ENCODE results near the gene GMPR2. TPM values are rescaled to one million over a fixed set of nuclear protein-coding genes. Genes with fewer than 3 reads are reported as not detected.

The GMPR2 gene
- total and polyA plus RNA-seq, 2 experiments from 2014 or later: 69.6 to 83.4 TPM

GRCh38 chr14:24284501-24285035 lies 51.8 kb downstream of the GMPR2 start:
- no peak overlapping the region for H3K4me3 ChIP-seq
- DNase-seq (ENCODE audit: low spot score): no peak

GRCh38 chr14:24285351-24285750 lies 52.6 kb downstream of the GMPR2 start:
- H3K4me3 ChIP-seq: no peak overlapping the region
- 75% methylated on average over 4 of the region's 4 CpGs for WGBS (ENCODE audit: low lambda C conversion rate, missing lambda C conversion rate)
- no peak overlapping the region for H3K27ac ChIP-seq
- no peak overlapping the region for H2AFZ ChIP-seq
- H4K20me1 ChIP-seq (ENCODE audit: insufficient read depth, poor library complexity, severe bottlenecking): no peaks in the 10 kb centered on the region
- H3K9me2 ChIP-seq (replicated peaks; ENCODE audit: insufficient read depth): no peaks in the 10 kb centered on the region
- H3K27me3 ChIP-seq: no peaks in the 10 kb centered on the region
- H3K4me1 ChIP-seq (ENCODE audit: insufficient read depth): no peaks in the 10 kb centered on the region
- no peak overlapping the region for H3K4me2 ChIP-seq
- no peaks in the 10 kb centered on the region for H3K36me3 ChIP-seq (replicated peaks; ENCODE audit: insufficient read depth, low read depth)
- no peaks in the 10 kb centered on the region for H3K79me2 ChIP-seq
- TF ChIP-seq EZH2phosphoT487 (IDR thresholded peaks at IDR 0.05; ENCODE audit: low read depth, severe bottlenecking, unreplicated experiment) (no peak), EZH2 (IDR thresholded peaks at IDR 0.05; ENCODE audit: borderline replicate concordance) (no peak), CTCF (IDR thresholded peaks at IDR 0.05; ENCODE audit: poor library complexity) (no peak)
- H3K9me3 ChIP-seq (ENCODE audit: low read depth): no peaks in the 10 kb centered on the region
- DNase-seq (ENCODE audit: low spot score): no peak

More at GRCh38 chr14:24284501-24285035, 51.8 kb downstream of the GMPR2 start:
- H3K9me2 ChIP-seq (replicated peaks; ENCODE audit: insufficient read depth): no peaks in the 10 kb centered on the region
- 93% methylated on average over 11 of the region's 11 CpGs for WGBS (ENCODE audit: low lambda C conversion rate, missing lambda C conversion rate)
- no peak overlapping the region for H3K4me2 ChIP-seq
- H4K20me1 ChIP-seq (ENCODE audit: insufficient read depth, poor library complexity, severe bottlenecking): no peaks in the 10 kb centered on the region
- TF ChIP-seq EZH2phosphoT487 (IDR thresholded peaks at IDR 0.05; ENCODE audit: low read depth, severe bottlenecking, unreplicated experiment): no peak
- no peak for TF ChIP-seq CTCF (IDR thresholded peaks at IDR 0.05; ENCODE audit: poor library complexity)
- no peak for TF ChIP-seq EZH2 (IDR thresholded peaks at IDR 0.05; ENCODE audit: borderline replicate concordance)
- H3K27ac ChIP-seq: no peak overlapping the region
- H3K27me3 ChIP-seq: no peaks in the 10 kb centered on the region
- H3K4me1 ChIP-seq (ENCODE audit: insufficient read depth): no peaks in the 10 kb centered on the region
- no peaks in the 10 kb centered on the region for H3K9me3 ChIP-seq (ENCODE audit: low read depth)
- H2AFZ ChIP-seq: no peak overlapping the region
- H3K36me3 ChIP-seq (replicated peaks; ENCODE audit: insufficient read depth, low read depth): no peaks in the 10 kb centered on the region
- no peaks in the 10 kb centered on the region for H3K79me2 ChIP-seq

DNA sequence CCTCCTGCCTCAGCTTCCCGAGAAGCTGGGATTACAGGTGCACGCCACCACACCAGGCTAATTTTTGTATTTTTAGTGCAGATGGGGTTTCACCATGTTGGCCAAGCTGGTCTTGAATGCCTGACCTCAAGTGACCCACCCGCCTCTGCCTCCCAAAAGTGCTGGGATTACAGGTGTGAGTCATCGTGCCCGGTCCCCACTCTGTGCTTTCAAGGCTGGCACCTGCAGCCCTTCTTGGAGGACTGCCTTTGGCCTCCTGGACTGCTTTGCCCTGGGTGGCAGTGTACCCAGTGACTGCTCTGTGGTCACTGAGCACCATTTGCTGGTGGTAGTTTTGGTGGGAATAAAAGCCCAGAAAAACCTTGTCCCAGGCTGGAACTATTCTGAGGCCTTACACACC lies 54.3 kb downstream of the GMPR2 start:
- 95% methylated on average over 5 of the region's 5 CpGs for WGBS (ENCODE audit: low lambda C conversion rate, missing lambda C conversion rate)
- Histone ChIP-seq H3K27me3 (no peaks in the 10 kb centered on the region), H3K4me2 (no peak overlapping the region), H3K9me3 (ENCODE audit: low read depth) (no peaks in the 10 kb centered on the region), H3K79me2 (no peaks in the 10 kb centered on the region), H2AFZ (no peak overlapping the region), H3K27ac (no peak overlapping the region), H3K36me3 (replicated peaks; ENCODE audit: insufficient read depth, low read depth) (no peaks in the 10 kb centered on the region), H3K4me3 (no peak overlapping the region), H3K4me1 (ENCODE audit: insufficient read depth) (no peaks in the 10 kb centered on the region), H4K20me1 (ENCODE audit: insufficient read depth, poor library complexity, severe bottlenecking) (no peaks in the 10 kb centered on the region), H3K9me2 (replicated peaks; ENCODE audit: insufficient read depth) (no peaks in the 10 kb centered on the region)
- DNase-seq (ENCODE audit: low spot score): no peak
- TF ChIP-seq CTCF (IDR thresholded peaks at IDR 0.05; ENCODE audit: poor library complexity): no peak
- TF ChIP-seq EZH2phosphoT487 (IDR thresholded peaks at IDR 0.05; ENCODE audit: low read depth, severe bottlenecking, unreplicated experiment): no peak
- TF ChIP-seq EZH2 (IDR thresholded peaks at IDR 0.05; ENCODE audit: borderline replicate concordance): no peak

Small RNA genes lying within 50 kb of the gene (small RNA-seq; reads per million reads assigned to genes)
- not detected for gene AL136295.4
- gene CHMP4A: not detected
- gene MDP1: not detected

Other genes starting within 250 kb of the GMPR2 start
Only the 30 nearest of the 34 such genes appear.
- gene CARMIL3, start 180.9 kb upstream of the GMPR2 start, total RNA-seq: 0.37 and 0.40 TPM in 2 replicates
- gene CARMIL3, start 180.9 kb upstream of the GMPR2 start, polyA plus RNA-seq: 0.46 TPM in 1 of 2 replicates, not detected in the other
- not detected in 2 replicates for gene CPNE6, start 161.4 kb upstream of the GMPR2 start, total RNA-seq
- not detected in 2 replicates for gene CPNE6, start 161.4 kb upstream of the GMPR2 start, polyA plus RNA-seq
- gene PCK2, start 138.6 kb upstream of the GMPR2 start, total RNA-seq: 68.7 and 76.5 TPM in 2 replicates
- 75.0 and 88.8 TPM in 2 replicates for gene PCK2, start 138.6 kb upstream of the GMPR2 start, polyA plus RNA-seq
- 78.9 and 85.4 TPM in 2 replicates for gene DCAF11, start 118.2 kb upstream of the GMPR2 start, total RNA-seq
- gene DCAF11, start 118.2 kb upstream of the GMPR2 start, polyA plus RNA-seq: 50.3 and 55.6 TPM in 2 replicates
- gene NRL, start 118.0 kb upstream of the GMPR2 start, total RNA-seq: 1.2 and 4.8 TPM in 2 replicates
- gene NRL, start 118.0 kb upstream of the GMPR2 start, polyA plus RNA-seq: 2.4 and 3.3 TPM in 2 replicates
- gene FITM1, start 102.3 kb upstream of the GMPR2 start, total RNA-seq: 0.24 and 1.0 TPM in 2 replicates
- gene FITM1, start 102.3 kb upstream of the GMPR2 start, polyA plus RNA-seq: 0.62 and 2.2 TPM in 2 replicates
- 123 and 134 TPM in 2 replicates for gene PSME1, start 96.7 kb upstream of the GMPR2 start, total RNA-seq
- gene PSME1, start 96.7 kb upstream of the GMPR2 start, polyA plus RNA-seq: 202 and 238 TPM in 2 replicates
- gene EMC9, start 91.3 kb upstream of the GMPR2 start, total RNA-seq: 13.8 TPM in 2 replicates
- 32.2 and 34.1 TPM in 2 replicates for gene EMC9, start 91.3 kb upstream of the GMPR2 start, polyA plus RNA-seq
- 62.7 and 75.5 TPM in 2 replicates for gene PSME2, start 86.3 kb upstream of the GMPR2 start, total RNA-seq
- 178 and 189 TPM in 2 replicates for gene PSME2, start 86.3 kb upstream of the GMPR2 start, polyA plus RNA-seq
- 27.8 and 35.0 TPM in 2 replicates for gene RNF31, start 85.4 kb upstream of the GMPR2 start, total RNA-seq
- 27.3 and 29.7 TPM in 2 replicates for gene RNF31, start 85.4 kb upstream of the GMPR2 start, polyA plus RNA-seq
- gene IRF9, start 71.7 kb upstream of the GMPR2 start, total RNA-seq: 33.7 and 42.7 TPM in 2 replicates
- gene IRF9, start 71.7 kb upstream of the GMPR2 start, polyA plus RNA-seq: 66.9 and 79.5 TPM in 2 replicates
- gene REC8, start 60.8 kb upstream of the GMPR2 start, total RNA-seq: 28.5 and 44.8 TPM in 2 replicates
- 170 and 193 TPM in 2 replicates for gene REC8, start 60.8 kb upstream of the GMPR2 start, polyA plus RNA-seq
- 18.7 and 19.5 TPM in 2 replicates for gene IPO4, start 44.1 kb upstream of the GMPR2 start, total RNA-seq
- gene IPO4, start 44.1 kb upstream of the GMPR2 start, polyA plus RNA-seq: 19.0 and 26.4 TPM in 2 replicates
- gene TM9SF1, start 37.5 kb upstream of the GMPR2 start, total RNA-seq: 68.1 and 75.4 TPM in 2 replicates
- gene TM9SF1, start 37.5 kb upstream of the GMPR2 start, polyA plus RNA-seq: 84.0 and 86.1 TPM in 2 replicates
- 0.84 TPM in 1 of 2 replicates, not detected in the other for gene TSSK4, start 27.2 kb upstream of the GMPR2 start, total RNA-seq
- gene TSSK4, start 27.2 kb upstream of the GMPR2 start, polyA plus RNA-seq: 0.74 and 1.4 TPM in 2 replicates
- 25.6 and 40.8 TPM in 2 replicates for gene CHMP4A, start 19.4 kb upstream of the GMPR2 start, total RNA-seq
- gene CHMP4A, start 19.4 kb upstream of the GMPR2 start, polyA plus RNA-seq: 73.6 and 106 TPM in 2 replicates
- gene MDP1, start 16.9 kb upstream of the GMPR2 start, total RNA-seq: 8.0 and 12.2 TPM in 2 replicates
- 16.1 and 20.9 TPM in 2 replicates for gene MDP1, start 16.9 kb upstream of the GMPR2 start, polyA plus RNA-seq
- gene NEDD8, start 562 bp upstream of the GMPR2 start, total RNA-seq: 158 and 162 TPM in 2 replicates
- 326 TPM in 2 replicates for gene NEDD8, start 562 bp upstream of the GMPR2 start, polyA plus RNA-seq
- 34.0 and 36.5 TPM in 2 replicates for gene TINF2, start 9.7 kb downstream of the GMPR2 start, total RNA-seq
- 39.6 and 42.5 TPM in 2 replicates for gene TINF2, start 9.7 kb downstream of the GMPR2 start, polyA plus RNA-seq
- 0.33 and 0.56 TPM in 2 replicates for gene TGM1, start 30.2 kb downstream of the GMPR2 start, total RNA-seq
- 1.5 and 1.9 TPM in 2 replicates for gene TGM1, start 30.2 kb downstream of the GMPR2 start, polyA plus RNA-seq
- 13.0 and 18.2 TPM in 2 replicates for gene RABGGTA, start 38.7 kb downstream of the GMPR2 start, total RNA-seq
- 36.0 and 52.1 TPM in 2 replicates for gene RABGGTA, start 38.7 kb downstream of the GMPR2 start, polyA plus RNA-seq
- gene DHRS1, start 66.9 kb downstream of the GMPR2 start, total RNA-seq: 23.0 and 29.9 TPM in 2 replicates
- gene DHRS1, start 66.9 kb downstream of the GMPR2 start, polyA plus RNA-seq: 39.5 and 55.9 TPM in 2 replicates
- gene NOP9, start 66.9 kb downstream of the GMPR2 start, total RNA-seq: 12.5 and 13.2 TPM in 2 replicates
- 2.4 and 3.7 TPM in 2 replicates for gene NOP9, start 66.9 kb downstream of the GMPR2 start, polyA plus RNA-seq
- gene CIDEB, start 75.0 kb downstream of the GMPR2 start, total RNA-seq: 43.0 and 56.9 TPM in 2 replicates
- gene CIDEB, start 75.0 kb downstream of the GMPR2 start, polyA plus RNA-seq: 46.3 and 59.9 TPM in 2 replicates
- gene LTB4R2, start 77.2 kb downstream of the GMPR2 start, total RNA-seq: 3.3 and 3.6 TPM in 2 replicates
- 0.56 and 0.92 TPM in 2 replicates for gene LTB4R2, start 77.2 kb downstream of the GMPR2 start, polyA plus RNA-seq
- gene LTB4R, start 78.6 kb downstream of the GMPR2 start, total RNA-seq: 4.2 and 5.1 TPM in 2 replicates
- 3.6 and 6.2 TPM in 2 replicates for gene LTB4R, start 78.6 kb downstream of the GMPR2 start, polyA plus RNA-seq
- gene ADCY4, start 102.1 kb downstream of the GMPR2 start, total RNA-seq: 0.63 and 1.4 TPM in 2 replicates
- 1.3 and 4.1 TPM in 2 replicates for gene ADCY4, start 102.1 kb downstream of the GMPR2 start, polyA plus RNA-seq
- gene RIPK3, start 107.1 kb downstream of the GMPR2 start, total RNA-seq: 4.8 and 9.1 TPM in 2 replicates
- 7.0 and 7.4 TPM in 2 replicates for gene RIPK3, start 107.1 kb downstream of the GMPR2 start, polyA plus RNA-seq
- gene NFATC4, start 135.3 kb downstream of the GMPR2 start, total RNA-seq: 37.8 and 45.0 TPM in 2 replicates
- 68.8 and 84.5 TPM in 2 replicates for gene NFATC4, start 135.3 kb downstream of the GMPR2 start, polyA plus RNA-seq
- gene NYNRIN, start 166.1 kb downstream of the GMPR2 start, total RNA-seq: 41.7 and 56.5 TPM in 2 replicates
- 34.4 and 34.5 TPM in 2 replicates for gene NYNRIN, start 166.1 kb downstream of the GMPR2 start, polyA plus RNA-seq

All from hepatocyte (in vitro differentiated cells).